Activated CD4-positive, alpha-beta T cell treated with anti-CD3 and anti-CD28 coated beads, Interleukin-2, amount 50 U/mL, for 48 hours (primary cell): ENCODE results near the gene BCO2.
"Not testable (repeated sequence)": the region's sequence is repeated elsewhere in the genome, so short reads cannot be mapped to it uniquely, and the experiment has no call there.

Experiments used
- DNase-seq, 2 experiments: peaks; one replicate each; pipeline ENCODE4 v3.0.0-alpha.2; 2020

BCO2 gene, protein sequence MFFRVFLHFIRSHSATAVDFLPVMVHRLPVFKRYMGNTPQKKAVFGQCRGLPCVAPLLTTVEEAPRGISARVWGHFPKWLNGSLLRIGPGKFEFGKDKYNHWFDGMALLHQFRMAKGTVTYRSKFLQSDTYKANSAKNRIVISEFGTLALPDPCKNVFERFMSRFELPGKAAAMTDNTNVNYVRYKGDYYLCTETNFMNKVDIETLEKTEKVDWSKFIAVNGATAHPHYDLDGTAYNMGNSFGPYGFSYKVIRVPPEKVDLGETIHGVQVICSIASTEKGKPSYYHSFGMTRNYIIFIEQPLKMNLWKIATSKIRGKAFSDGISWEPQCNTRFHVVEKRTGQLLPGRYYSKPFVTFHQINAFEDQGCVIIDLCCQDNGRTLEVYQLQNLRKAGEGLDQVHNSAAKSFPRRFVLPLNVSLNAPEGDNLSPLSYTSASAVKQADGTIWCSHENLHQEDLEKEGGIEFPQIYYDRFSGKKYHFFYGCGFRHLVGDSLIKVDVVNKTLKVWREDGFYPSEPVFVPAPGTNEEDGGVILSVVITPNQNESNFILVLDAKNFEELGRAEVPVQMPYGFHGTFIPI

DNA sequence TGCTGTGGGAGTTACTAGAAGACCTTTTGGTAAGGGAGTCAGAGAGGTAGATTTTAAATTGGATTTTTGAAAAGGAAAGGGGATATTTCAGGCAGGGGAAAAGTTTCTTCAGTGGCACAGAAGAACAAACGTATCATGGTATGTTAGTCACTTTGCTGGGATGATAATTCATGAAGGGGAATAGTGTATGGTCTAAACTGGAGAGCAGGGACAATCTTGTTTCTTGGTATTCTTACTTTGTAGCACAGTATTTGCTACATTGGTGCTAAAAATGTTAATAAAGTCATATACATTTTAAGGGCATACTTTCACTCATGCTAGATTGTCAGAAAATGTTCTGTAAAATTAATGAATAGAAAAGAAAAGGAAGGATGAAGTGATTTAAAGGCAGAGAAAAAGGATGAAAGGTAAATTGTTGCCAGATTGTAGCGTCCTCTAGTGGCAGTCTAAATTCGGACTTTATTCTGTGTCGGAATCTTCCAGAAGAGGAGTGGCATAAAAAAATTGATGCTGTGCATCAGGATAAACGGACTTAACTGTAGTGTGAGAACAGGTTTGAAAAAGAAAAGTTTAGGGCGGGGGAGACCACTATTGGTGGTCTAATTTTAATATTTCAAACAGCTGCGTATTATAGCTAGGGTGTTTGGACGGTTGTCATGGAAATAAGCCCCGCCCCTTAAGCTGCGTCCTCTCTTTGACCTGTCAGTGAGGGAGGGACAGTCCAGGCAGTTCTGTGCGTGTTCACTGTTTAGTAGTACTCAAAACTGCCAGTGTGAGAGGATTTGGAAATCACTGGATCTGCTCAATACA lies at the start of gene BCO2:
Gene BCO2, plus strand, starts transcription at position 724 of the 810 bp plus-strand sequence. CDS start 90 bp downstream, outside the sequence.
- peak; percentile 60 to 64 for DNase-seq

DNA sequence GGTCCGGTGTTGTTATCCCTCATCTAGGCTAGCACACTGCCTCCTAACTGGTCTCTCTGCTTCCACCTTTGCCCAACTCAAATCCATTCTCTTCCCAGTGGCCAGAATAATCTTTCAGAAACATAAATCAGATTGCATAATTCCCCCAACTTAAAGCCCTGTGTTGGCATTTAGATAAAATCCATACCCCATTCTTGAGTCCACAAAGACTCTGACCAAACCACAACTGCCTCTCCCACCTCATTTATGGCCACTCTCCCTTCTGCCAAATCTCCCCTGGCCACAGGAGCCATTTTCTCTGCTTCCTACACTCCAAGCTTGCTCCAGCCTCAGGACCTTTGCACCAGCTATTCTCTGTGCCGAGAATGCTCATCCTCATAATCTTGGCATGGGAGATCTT lies 48.3 kb upstream of the BCO2 start:
- no peak for DNase-seq

DNA sequence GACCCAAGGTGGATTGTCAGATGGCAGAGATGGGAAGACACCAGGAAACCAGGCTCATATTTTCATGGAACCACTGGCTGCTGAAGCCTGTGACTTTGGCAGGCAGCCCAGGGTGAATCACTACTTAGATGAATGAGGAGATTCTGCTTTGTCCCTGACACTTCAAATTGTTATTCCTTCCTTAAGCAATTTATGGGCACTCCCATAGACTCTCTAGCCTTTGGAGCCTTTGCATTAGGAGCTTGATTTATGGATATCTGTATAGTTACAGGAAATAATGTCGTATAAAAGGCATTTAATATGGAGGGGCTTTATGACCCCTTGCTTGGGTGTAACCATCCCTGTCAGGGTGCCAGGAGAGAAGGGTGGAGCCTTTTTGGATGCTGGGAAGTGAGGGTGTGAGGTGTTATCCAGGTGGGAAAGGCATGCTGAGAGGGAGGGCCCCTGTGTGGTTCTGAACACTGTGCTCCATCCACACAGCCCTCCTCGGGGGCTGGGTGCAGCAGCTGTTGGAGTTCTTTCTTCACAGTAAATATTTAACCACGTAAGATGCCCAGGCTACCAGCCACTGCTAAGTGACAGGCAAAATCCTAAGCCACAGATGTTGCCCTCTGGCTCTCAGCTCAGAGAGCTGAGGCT lies 46.7 kb upstream of the BCO2 start:
- no peak for DNase-seq

DNA sequence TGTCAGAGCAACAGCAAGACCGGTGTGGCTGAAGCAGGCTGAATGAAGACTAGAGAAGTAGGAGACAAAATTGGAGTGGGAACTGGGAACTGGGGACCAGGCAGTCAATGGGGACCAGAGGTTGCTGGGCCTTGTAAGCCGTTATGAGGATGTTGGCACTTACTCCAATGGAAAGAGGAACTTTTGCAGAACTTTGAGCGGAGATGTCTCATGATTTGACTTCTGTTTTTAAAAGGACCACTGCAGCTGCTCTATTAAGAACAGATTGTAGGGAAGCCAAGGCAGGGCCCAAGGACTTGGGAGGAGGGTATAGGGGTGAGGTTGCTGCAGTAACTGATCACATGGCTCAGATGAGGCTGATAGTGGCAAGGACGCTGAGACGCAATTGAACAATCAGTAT lies 45.7 kb upstream of the BCO2 start:
- DNase-seq = no peak

DNA sequence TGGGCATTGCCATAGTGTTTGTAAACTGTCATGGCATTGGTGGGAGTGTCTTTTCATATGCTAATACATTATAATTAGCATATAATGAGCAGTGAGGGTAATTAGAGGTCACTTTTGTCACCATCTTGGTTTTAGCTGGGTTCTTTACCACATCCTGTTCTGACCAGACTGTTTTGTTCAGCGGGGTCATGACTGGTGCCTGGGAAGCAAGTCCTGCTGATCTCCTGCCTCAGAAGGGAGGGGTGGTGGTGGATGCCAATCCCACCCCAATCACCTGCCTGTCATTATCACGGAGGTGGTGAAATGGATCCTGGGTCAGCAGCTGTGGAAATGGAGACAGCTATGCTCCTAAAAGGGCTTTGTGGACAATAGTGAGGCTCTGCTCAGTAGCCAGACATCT lies 42.6 kb upstream of the BCO2 start:
- no peak for DNase-seq

DNA sequence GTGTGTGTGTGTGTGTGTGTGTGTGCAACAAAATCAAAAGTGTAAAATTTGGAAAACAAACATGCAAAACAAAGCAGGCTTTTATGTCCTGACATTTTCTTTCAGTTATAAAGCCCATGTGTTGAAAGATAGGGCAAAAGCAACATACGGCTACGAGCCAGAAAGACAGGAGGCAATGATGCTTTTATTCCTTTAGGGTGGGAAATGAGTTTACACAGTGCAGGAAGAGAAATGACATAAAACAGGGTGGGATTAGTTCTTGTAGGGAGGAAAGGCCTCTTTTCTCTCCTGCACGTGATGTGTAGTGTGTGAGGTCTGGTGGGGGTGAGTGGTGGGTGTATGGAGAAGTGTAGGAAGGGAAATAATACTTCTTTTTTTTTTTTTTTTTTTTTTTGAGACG lies 40.8 kb upstream of the BCO2 start:
- DNase-seq = no peak

DNA sequence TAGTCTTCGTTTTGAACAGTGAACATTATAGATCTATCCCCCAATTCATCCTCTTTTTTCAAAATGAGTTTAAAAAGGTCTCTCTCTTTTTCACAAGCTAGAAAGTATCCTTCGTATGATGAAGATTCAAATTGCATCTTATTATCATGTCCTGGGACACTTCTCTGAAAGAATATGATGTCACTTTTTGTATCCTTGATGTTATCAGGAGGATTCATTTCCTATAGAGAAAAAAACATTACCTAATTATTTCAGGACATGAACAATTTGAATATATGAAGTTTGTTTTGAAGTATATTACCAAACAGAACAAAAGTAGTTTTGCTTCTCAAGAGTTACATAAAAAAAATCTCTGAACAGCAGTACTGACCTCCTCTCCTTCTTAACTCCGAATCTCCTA lies 31.7 kb upstream of the BCO2 start:
- no peak for DNase-seq

DNA sequence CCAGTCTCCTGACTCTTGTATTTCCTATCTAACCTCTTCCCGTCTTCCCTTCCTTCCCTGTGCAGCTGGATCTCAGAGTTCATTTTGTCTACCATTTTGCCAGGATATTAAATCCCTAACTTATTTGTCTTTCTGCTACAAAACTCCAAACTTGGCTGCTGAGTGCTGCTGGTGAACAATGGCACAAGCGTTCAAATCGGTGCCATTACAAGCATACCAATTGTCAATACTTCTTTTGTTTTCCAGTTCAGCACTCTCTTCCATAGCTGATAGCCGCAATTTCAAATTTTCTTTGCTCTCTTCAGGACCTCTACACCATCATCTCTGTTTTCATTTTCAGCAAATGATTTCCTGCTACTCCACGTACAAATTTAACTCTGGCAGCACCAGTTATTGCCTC lies 24.8 kb upstream of the BCO2 start:
- no peak for DNase-seq

DNA sequence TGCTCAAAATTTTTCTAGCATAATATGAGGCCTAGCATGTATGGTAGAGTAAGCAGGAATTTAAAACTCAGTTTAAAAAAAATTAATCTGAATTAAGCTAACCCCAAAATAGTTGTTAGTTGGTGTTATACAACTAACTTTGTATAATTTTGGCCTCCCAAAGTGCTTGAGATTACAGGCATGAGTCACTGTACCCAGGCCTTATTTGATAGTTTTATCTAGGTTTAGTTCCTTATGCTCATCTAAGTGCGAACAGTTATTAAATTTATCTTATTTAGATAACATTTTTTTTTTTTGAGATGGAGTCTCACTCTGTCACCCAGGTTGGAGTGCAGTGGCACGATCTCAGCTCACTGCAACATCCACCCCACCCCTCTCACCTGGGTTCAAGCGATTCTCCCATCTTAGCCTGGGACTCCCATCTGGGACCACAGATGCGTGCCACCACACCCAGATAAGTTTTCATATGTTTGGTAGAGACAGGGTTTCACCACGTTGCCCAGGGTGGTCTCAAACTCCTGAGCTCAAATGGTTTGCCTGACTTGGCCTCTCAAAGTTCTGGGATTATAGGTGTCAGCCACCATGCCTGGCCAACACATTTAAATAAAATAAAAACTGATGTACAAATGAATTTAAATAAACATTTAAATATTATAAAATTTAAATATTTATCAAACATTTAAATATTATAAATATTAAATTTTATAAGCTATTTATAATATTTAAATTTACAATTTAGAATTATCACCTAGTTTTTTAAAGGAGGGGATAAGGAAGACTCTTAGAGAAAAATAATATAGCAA lies 19.0 kb upstream of the BCO2 start:
- no peak for DNase-seq

DNA sequence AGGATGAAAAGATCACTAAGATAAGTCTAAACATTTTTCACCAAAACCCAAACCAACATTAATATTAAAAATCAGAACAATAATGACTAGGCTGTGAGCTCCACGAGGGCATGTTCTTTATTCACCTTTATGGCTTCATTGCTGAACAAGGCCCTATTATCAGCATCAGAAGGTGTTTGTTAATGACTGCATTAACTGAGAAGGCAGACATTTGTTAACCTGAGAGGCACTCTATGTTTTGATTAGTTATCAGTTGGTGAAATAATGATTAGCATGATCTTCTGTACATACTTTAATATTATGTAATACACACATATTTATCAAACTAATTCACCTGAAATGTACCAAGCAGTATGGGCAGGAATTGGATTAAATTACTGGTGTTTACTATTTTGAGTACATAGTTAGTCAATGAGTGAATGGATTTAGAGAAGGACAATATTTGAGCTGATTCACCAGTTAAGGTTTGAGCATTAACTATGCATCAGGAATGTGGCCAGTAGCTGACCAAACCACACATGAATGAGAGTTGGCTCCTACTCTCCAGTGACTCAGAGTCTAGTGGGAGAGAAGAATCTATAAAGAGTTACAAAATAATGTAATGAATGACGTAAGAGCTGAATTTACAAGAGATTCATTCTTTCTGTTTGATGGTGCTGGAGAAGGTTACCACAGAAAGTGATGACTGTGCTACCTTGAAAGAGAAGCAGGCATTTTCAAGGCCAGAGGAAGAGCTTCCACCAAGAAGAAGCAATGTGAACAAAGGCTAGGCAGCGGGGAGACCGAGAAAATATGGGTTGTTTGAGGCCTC lies 18.2 kb upstream of the BCO2 start:
- no peak for DNase-seq

DNA sequence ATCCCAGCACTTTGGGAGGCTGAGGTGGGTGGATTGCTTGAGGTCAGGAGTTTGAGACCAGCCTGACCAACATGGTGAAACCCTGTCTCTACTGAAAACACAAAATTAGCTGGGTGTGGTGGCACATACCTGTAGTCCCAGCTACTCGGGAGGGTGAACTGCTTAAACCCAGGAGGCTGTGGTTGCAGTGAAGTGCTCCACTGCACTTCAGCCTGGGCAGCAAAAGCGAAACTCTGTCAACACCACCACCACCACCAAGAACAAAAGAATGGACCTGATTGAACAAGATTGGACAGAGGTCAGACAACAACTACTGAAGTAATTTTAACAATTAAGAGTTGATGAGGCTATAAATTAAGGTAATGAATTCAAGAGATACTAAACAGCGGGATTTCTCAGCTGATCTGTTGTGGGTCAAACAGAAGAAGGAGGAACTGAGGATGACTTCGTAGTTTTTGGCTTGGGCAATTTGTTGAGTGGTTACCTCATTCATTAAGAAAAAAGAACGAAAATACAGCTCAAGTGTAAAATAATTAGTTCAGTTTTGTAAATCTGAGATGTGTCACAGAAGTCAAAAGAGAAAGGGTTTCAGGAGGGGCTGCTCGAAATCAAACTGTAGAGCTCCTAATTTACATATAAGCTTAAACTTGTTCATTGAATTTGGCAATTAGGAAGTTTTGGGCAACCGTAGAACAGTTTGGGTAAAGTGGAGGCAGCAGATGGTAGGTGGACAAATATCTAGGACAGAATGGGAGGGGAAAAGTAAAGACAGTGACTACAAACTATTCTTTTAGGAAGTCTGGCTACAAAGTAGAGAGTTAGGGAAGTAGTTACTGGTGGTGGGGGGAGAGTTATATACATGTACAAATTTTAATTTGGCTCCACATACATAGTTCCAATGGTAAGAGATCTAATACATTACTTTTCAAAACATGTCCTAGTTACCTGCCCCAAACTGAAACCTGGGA lies 15.9 kb upstream of the BCO2 start:
- no peak for DNase-seq

DNA sequence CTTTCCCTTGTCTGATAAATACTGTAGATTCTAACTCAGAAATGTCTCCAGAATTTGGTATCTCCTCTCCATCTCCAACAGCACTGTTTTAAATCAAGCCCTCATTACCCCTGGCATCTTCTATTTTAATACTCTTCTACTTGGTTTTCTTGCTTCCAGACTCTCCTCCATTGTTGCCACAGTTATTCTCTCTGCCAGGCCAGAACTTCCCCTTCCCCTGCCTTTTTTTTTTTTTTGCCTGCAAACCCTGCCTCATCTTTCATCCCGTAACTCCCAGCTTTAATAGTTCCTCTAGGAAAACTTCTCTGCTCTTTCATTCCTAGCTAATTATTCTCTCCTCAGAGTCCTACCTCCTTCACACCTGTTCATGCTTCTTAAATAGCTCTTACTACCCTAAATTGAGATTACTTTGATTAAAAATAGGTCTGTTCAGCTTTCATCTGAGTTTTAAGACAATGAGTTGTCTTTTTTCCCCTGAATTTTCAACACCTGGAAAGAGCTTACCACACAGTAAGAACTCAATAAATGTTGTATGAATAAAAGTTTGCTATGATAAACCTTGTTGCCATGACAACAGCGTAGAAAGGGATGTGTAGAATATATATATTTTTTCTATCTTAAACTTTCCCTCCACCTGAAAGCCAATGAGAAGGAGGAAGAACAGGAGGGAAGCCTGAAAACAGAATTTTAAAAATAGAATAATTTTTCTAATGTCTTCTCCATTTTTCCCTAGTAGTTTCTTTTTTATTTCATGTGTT lies 15.0 kb upstream of the BCO2 start:
- no peak for DNase-seq

DNA sequence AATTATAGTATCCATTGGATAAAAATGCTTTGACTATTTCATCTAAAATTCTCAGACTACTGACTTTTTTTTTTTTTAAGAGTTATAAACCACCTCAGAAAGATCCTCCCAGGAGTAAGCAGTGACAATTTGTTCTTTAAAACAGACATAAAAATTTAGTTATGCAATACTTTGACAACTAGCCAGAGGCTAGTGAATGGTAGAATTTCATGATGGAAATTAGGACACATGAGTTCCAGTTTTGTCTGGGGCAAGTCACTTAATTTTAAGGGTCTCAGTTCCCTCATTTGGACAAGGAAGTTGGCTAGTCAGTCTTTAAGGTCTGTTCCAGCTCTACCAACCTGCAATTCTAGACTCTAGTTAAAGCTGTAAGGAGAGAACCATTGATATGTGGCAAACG lies 14.3 kb upstream of the BCO2 start:
- DNase-seq = no peak

DNA sequence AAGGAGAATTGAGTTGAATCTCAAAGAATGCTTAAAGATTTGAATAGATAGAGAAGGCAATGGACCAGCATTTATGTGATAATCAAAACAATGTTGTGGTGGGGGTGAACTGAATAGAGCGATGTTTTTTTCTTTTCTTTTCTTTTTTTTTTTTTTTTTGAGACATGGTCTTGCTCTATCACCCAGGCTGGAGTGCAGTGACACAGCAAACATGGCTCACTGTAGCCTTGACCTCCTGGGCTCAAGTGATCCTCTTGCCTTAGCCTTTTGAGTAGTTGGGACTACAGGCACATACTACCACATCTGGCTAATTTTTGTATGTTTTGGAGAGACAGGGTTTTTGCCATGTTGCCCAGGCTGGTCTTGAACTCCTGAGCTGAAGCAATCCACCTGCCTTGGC lies 13.1 kb upstream of the BCO2 start:
- not testable (repeated sequence) for DNase-seq

DNA sequence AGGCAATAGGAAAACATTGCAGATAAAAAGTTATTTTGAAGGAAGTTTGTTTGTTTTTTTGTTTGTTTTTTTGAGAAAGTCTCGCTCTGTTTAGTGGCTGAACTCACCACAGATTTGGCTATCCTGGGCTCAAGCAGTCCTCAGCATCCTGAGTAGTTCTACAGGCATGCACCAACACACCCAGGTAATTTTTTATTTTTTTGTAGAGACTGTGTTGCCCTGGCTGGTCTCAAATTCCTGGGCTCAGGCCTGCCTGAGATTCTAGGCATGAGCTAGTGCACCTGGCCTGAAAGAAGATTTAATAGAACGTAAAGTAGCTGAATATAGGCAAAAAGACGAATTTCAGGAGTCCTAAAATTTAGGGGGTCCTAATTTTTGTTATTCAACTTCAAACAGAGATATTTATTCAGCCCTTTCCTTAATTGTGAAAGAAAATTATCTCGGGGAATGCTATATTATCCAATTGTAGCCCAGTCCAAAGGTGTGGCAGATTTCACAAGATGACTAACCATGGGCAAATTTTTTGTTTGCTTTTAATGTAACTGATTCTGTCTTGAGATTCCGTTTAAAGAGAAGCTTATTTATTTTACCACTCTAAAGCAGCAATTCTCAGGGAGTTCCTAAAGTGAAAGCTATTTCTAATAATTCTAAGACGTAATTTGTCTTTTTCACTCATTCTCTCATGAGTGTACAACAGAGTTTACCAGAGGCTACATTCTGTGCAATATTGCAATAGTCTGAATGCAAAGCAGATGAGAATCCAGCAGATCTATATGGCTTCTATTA lies 12.4 kb upstream of the BCO2 start:
- no peak for DNase-seq

DNA sequence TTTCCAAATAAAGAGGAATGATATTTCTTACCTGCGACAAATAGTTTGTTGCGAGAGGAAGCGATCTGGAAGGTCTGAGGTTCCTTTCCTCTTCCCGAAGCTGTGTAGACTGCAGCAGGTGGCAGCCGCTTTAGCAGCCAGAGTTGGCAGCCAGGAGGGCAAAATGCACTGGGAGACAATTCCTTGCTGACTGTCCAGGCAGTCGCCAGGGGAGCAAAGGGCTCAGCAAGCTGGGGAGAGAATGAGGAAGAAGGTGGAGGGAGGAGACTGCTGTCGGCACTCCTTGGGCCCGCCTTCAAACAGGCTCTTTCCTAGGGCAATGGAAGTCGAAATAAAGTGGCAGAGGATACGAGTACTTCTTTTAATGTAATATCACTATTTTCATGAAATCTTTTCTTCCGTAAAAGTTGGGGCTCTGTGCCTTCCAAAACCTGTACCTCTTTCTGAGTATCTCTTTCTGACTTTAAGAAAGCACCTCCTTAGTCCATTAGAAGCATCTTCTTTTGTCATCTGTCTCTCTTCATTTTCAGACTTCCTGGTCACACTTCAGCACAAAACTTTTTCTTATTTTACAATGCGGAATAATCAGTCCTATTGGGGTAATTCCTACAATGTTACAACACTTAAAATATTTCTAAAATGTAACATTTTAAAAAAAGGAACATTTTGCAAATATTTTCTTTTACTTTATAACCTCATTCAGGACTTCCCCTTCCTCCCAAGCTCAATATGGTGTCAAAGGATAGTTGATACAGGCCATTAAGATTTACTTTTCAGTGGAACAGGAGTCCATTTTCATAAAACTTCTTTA lies 11.2 kb upstream of the BCO2 start, which contains the start of gene IL18:
Gene IL18, minus strand, starts transcription at position 220 of the 811 bp plus-strand sequence. CDS start 9,041 bp downstream, outside the sequence.
- DNase-seq = no peak

DNA sequence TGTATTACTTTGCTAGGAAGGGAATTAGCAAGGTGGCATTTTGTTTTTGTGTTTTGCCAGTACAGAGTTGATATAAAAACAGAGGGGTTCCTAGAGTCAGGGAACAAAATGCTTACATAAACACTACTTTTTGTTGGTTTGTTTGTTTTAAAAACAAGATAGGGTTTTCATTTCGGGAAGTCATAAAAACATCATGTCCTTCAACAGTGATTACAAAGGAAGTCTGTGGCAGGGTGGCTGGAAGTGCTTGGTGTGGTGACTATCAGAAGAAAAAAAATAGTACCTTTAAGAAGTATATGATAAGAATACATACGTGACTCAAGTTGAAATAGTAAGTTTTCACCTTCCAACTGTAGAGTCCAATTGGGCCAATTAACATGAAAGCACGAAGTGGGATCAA lies 10.3 kb upstream of the BCO2 start:
- no peak for DNase-seq

DNA sequence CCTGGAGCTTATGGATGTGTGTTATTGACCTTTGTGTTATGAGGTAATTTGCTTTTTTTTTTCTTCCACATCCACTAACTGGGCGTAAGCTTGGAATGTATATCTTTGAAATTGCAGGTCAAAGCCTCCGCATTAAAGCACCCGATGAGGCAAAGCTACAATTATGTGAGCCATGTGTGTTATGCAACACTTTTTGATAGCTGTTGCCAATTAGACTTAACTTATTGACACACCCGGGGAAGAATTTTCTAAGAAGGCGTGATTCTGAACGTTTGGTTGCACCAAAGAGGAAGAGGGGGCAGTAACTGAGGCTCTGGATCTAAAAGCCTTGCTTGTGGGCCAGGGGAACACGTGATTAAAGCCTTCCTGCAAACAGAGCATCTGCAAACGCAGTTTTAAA lies 8.8 kb upstream of the BCO2 start:
- DNase-seq = no peak
